Measurements from ENCODE around the gene CSNK2A2.

Gene CSNK2A2

DNA sequence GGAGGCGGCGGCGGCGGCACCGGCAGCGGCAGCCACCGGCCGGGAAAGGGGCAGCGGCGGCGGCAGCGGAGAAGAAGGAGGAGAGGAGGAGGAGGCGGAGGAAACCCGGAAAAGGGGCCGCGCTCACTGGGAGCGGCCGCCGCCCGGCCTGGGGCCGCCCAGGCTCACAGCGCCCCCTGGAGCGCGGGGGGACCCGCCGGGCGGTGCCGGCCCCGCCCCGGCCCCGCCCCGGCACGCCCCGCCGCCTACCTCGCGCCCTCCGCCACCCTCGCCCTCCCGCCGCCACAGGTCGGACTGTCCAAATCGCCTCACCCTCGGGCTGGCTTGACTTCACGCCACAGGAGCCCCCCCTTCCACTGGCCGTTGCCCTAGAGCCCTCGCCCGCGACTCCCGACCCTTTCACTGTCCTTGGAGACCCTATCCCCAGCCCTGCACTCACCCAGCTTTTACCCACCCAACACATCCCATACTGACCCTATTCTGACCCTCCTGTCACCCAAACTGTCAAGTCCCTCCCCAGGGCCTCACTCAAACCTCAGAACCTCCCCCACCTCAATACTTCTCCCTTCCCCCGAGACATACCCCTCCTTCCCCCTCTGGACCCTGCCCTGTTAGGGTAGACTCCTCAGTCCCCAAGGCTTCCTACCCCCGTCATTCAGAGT is at the start of gene CSNK2A2:
Gene CSNK2A2, minus strand, starts transcription at position 85 of the 662 bp plus-strand sequence. CDS start 370 bp downstream, outside the sequence.
- peak; percentile 44 for DNase-seq (ENCODE audit: low read depth, low spot score)

- peak; percentile 60 for DNase-seq (ENCODE audit: low read depth, low spot score)
These were observed 45.7 kb upstream of the CSNK2A2 start for GRCh38 chr16:58243528-58244004.

- peak; percentile 30 for DNase-seq (ENCODE audit: low read depth, low spot score)
These were observed 38.9 kb upstream of the CSNK2A2 start for GRCh38 chr16:58236831-58237230.

DNA sequence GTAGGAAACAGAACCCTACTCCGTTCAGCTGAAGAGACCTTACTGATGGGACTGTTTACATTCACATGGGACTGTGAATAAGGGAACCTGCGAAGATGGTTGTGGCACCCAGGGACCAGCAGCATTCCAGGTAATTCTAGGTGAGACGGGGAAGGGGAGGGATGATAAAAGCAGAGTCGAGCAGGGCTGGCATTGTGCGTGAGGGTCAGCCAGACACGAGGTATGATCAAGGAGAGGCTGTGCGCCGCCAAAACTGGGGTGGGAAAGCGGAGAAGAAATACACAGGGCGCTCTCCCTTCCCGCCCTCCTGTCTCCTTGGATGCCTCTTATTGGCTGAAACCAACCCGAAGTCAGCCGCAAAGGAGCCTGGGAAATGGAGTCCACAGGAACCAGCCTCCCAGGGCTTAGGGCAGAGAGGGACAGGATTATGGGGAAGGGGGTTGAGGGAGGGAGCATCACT is 38.4 kb upstream of the CSNK2A2 start:
- DNase-seq (ENCODE audit: low read depth, low spot score): peak; percentile 87

- DNase-seq (ENCODE audit: low read depth, low spot score): no peak
These were observed 37.8 kb upstream of the CSNK2A2 start for GRCh38 chr16:58235663-58236062.

- DNase-seq (ENCODE audit: low read depth, low spot score): no peak
These were observed 37.1 kb upstream of the CSNK2A2 start for GRCh38 chr16:58234831-58235595.

DNA sequence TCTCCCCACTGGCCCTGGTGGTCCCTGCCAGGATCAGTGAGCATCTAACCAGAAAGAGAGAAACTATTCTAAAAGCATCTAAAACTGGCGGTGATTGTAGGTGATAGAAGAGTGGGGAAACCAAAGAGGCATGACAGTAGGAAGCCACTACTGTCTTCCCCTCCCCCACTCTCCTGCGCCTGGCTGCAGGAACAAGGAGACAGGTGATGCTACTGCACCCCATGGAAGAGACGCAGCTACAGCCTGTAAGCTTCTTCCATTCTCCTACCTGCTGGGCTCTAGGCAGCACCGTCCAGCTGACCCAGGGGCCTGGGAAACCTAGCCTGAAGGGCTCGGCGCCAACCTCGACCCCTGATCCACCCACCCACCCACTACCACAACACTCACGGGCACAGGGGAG is 32.4 kb upstream of the CSNK2A2 start:
- DNase-seq (ENCODE audit: low read depth, low spot score): no peak

DNA sequence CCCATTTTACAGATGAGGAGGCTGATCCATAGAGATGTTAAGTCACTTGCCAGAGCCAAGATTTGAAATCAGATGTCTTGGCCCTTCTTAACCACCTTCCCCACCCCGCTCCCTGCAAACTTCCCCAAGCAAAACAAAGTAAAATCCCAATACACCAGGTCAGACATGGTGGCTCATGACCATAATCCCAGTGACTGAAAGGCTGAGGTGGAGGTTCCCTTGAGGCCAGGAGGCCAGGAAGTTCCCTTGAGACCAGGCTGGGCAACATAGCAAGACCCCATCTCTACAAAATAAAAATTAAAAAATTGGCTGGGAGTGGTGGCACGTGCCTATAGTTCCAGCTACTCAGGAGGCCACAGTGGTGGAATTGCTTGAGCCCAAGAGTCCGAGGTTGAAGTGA is 28.9 kb upstream of the CSNK2A2 start:
- DNase-seq (ENCODE audit: low read depth, low spot score): no peak

GRCh38 chr16:58225965-58226602 is 28.2 kb upstream of the CSNK2A2 start:
- no peak for DNase-seq (ENCODE audit: low read depth, low spot score)

GRCh38 chr16:58222532-58223316 is 24.8 kb upstream of the CSNK2A2 start:
- DNase-seq (ENCODE audit: low read depth, low spot score): peak; percentile 80

GRCh38 chr16:58219432-58219831 is 21.5 kb upstream of the CSNK2A2 start:
- no peak for DNase-seq (ENCODE audit: low read depth, low spot score)

- no peak for DNase-seq (ENCODE audit: low read depth, low spot score)
These were observed 20.9 kb upstream of the CSNK2A2 start for GRCh38 chr16:58218786-58219185.

DNA sequence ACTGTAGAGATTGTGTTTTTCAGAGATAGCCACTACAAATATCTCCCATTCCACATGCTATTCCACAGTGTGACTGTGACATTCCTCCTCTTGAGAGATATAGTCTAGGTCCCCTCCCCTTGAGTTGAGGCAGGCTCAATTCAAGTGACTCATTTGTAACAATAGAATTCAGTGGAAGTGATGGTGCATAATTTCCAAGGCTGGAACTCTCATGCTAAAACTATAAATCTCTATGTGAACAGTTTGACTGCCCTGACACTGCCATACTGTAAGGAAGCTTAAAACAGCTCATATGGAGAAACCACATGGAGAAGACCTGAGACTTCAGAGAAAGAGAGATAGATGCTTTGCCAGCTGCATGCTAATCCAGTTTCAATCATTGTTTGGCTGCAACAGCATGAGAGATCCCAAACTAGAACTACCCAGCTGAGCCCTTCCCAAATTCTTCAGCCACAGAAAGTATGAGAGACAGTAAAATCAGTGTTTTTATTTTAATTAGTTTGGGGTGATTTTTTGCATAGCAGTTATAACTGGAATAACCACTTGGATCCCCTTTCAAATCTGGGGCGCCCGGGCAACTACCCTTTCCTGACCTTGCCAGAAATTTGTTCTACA is 19.5 kb upstream of the CSNK2A2 start:
- DNase-seq (ENCODE audit: low read depth, low spot score): no peak

DNA sequence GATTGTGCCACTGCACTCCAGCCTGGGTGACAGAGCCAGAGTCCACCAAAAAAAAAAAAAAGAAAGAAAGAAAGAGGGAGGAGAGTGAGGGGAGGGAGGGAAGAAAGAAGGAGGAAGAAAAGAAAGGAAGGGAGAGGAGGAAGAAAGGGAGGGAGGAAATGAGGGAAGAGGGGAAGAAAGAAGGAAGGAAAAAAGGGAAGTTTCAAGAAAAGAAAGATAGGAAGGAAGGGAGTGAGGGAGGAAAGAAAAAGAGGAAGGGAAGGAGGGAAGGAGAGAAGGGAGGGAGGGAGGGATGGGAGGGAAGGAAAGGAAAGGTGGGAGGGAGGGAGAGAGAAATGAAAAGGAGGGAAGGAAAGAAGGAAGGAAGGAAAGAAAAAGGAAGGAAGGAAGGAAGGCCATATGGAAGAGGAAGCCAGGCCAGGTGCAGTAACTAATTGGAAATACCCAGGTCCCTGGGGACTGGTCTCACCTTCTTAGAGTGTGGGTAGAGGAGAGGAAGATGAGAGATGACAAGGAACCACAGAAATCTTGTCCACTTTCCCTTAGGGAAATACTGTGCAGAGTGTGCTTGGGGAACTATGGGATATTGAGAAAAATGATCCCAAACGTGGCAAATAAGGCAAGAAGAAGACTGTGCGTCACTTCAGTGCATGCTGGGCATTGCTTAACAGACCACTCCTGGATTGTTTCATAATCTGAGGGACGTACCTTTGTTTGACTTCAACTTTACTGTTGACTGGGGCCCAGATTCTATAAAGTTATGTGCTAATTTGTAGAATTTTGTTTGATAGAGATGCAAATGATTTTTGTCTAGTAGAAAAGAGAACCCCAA is 15.1 kb upstream of the CSNK2A2 start:
- DNase-seq (ENCODE audit: low read depth, low spot score): no peak

GRCh38 chr16:58211846-58212245 is 13.9 kb upstream of the CSNK2A2 start:
- no peak for DNase-seq (ENCODE audit: low read depth, low spot score)

DNA sequence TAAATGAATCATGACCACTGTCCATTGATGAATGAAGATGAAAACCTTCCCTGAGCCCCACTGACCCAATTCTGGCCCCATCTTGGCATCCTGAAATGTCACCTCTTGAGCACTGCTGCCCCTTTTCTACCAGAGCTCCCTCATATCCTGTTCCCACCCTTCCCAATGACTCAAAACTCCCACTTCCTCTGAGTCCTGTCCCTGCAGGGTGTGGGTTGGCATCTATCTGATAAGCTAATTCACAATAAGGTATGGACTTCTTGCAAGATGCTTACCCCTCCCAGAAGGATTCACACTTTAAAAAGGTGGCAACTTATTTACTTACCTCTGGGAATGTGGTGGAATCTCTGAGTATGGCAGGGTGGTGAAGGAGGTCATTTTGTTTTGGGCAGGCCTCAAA is 13.3 kb upstream of the CSNK2A2 start:
- DNase-seq (ENCODE audit: low read depth, low spot score): no peak

DNA sequence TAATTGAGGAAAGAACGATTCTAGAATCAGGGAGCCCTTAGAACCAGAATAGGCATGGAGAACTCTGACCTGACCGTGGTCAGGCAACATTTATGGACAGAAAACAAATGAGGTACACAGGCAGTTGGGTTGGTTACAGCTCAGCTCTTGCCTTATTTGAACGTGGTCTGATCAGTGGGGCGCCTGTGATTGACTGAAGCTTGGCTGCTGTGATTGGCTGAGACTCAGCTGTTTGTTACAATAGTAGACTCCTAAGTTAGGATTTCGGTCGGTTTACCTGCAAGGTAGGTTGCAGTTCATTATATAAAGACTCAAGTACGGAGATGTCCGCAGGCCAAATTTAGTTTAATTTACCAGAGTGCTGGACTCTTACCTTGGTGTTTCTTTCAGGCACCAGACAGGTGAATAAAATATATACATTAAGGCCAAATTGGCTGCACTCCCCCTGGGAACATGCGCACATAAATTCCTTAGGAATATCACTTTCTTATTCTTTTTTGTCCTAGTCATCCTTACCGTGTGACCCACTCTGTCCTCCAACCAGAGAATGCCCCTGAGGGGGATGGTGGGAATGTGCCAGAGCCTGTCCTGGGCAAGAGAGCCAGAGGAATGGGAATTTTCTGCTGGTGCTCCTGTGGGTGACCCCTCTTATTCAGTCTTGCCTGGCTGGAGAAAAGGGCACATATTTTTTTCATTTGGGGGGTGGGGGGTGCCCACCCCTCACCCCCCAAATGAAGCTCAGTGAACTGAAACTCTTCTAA is 7.5 kb upstream of the CSNK2A2 start:
- peak; percentile 16 for DNase-seq (ENCODE audit: low read depth, low spot score)

DNA sequence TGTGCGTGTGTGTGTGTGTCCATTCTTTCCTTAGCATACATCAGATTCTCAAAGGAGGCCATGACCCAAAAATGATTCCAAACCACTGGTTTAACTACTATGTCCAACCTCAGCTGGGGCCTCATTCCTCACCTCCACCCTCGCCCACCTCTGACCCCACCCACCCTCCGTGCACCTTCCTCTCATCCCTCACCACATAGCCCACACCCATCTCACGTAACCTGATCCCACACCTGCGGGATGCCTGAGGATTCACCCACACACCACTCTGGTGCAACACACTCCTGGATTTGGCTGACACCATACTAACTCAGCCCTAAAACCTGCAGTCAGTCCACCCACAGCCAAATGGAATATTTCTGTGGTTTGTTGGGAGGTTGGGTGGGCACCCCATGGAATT is 3.3 kb upstream of the CSNK2A2 start:
- no peak for DNase-seq (ENCODE audit: low read depth, low spot score)

- DNase-seq (ENCODE audit: low read depth, low spot score): no peak
These were observed 2.3 kb upstream of the CSNK2A2 start for GRCh38 chr16:58200004-58200797.
